SIG-M5 (cell line): ENCODE results near the gene RING1.
A peak's percentile ranks its signal among the peaks of the same experiment; 100 is the strongest.

Experiments used
- DNase-seq: peaks from one replicate; lab custom pipeline; 2025; lab: John Stamatoyannopoulos, UW

The RING1 gene

DNA sequence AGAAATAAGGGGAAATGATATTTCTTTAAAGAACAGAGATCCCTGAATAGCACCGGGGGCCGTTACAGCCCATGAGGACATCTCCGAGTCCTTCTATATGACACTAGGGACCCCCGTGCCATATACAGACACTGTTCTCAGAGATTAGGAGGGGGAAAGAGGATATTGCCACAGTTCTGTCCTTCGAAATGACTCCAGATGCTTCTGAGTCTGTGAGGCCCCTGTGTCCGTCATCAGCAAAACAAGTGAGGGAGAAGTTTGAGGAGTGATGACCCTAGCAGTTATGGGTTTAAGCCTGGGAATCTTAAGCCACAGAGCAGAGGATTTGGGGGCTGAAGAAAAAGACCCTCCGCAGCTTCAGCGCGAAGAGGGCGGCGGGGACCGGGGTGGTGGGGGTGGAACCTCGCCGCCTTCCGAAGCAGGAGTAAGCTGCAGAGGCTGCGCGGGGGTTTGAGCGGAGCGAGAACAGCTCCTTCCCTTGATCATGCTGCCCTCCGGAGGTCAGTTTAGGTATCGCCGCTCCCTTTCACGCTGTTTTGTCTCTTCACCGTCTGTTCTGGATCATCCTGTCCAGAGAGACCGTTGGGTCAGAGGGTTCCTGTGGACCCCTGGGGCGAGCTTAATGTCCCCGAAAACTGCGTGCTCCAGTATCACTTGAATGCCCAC is 39.8 kb downstream of the RING1 start:
- peak; percentile 23 for DNase-seq

DNA sequence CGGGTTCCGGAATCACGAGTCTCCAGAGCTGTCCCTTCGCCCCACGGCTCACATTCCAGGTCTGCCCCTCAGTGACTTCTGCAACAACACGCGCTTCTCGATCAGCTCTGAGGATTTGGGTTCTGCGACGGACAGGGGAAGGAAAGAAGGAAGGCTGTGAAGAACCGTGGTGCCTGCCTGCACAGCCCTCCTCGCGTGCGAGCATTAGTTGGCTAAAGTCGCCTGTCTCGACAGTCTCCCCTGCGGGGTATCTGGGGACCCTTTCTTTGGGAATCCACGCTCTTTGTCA is 40.3 kb downstream of the RING1 start:
- DNase-seq, result no peak

DNA sequence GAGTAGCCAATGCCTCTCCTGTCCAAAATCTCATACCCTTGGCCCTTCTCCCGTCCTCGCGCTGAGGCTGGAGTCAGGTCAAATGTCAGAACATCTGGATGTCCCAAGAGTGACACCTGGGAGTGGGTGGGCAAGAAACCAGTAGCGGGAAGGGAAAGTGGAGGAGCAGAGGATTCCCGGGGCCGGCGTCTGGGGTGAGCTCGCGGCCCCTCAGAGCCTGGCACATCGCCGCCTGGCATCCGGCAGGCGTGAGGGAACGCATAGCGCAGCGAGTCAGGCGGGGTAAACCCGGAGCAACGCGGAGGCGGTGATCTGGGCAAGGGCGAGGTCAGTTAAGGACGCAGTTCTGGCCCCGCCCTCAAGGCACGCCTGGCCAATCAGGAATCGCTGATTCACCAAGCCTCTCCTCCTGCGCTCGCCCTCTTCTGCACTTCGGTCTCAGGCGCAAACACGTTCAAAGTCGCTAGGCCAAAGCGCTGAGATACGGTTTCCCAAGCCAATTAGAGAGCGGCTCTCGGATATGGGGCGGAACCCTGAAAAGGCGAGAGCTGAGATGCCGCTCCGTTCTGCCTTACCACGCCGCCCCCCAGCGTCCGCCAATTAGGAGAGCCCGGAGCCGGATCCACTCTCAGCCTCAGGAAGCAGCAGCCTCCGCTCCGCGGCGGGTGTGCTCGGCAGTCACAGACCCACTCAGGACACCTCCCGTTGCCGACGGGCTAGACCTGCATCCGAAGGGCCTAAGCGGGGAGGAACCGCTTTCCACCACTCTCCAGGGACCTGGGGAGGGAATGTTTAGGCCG is 40.8 kb downstream of the RING1 start:
- DNase-seq, result peak; percentile 97

DNA sequence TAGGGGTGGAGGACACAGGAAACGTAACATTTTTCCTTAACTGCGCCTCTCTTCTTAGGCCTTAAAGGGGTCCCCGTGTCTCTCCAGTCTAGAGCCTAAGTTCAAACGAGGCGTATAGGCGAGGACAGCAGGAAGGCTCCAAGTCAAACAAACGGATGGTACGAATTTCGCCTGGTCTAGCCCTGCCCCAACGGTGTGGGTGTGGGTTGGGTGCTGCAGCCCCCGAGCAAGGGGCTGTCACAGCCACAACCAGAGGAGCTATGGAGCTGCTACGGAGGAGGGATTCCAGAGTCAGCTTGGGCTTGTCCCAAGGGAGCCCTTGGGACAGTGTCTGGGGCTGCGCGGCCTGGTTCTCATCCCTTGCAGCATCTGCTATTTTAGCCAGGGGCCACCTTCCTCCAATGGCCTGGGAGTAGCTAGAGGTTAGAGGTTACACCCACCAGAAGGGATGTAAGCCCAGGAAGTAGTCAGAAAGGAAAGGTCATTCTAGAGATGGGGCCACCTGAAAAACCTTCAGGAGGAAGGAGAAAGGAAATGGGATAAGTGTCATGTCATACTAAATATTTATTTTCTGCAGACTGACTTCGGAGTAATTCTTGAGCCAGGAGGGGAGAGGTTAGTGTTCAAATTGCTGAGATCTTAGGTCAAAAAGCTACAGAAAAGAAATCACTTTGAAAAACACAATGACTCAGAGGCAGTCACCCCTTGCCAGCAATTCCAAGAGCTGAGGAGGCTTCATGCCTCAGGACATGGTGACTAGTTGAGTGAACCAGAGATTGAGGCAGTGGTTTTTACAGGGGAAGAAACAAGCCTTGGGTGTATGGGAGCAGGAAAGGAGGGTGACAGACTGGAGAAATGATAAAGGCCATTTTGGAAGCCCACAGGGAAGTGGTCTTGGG is 41.7 kb downstream of the RING1 start:
- no peak for DNase-seq

DNA sequence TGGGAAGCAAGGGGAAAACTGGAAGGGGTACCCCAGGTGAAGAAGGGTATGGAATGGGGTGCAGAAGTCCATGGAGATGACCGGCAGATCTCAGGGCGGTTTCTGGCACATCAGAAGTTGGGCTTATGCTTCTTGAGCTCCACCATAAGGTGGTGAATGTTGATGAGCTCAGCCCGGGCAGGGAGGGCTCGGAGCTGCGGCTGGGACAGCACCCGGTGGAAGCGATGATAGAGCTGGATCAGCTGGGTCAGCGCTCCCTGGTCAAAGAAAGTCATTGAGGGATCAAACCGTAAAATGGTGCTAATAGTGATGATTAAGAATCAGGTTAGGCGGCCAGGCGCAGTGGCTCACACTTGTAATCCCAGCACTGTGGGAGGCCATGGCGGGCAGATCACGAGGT is 42.4 kb downstream of the RING1 start:
- DNase-seq, result no peak

DNA sequence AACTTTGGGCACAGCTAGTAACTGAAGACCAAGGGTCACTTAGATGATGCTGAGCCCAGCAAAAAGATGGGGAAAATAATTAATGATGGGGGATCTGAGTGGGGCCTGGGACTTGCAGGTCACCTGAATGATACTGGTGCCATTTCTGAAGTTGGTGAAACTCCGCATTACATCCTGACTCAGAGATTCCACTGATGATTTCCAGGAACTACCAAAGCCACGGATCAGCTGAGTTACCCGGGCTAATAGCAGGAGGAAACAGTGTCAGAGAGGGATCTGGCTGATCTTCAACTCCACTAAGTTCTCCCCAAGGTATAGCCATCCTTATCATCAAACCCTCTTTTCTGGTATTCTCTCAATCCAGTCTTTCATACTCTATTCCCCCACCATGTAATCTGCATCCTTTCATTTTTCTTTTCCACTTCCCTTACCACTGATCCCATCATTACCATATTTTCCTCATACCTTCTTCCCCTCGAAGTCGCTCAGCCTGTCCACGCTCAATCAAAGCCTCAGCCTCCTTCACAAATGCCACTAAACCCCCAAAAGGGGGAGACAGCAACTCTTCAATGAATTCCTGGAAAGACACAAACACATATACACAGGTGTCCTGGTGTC is 43.2 kb downstream of the RING1 start:
- no peak for DNase-seq

DNA sequence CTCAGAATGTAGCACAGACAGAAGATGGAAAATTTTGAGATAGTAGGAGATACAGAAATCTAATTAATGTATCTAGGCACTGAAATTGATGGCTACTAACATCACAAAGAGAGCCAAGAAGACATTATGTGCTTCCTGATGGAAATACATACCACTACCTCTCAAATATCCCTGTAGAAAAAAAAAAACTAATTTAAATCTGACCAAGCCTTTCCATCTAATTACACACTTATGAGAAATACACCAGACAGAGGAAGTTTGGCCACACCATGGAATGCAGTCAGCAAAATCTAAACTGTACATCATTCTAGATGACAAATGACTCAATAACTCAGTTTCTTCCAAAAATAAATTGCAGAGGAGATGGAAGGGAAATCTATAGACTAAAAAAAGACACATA is 44.5 kb downstream of the RING1 start:
- DNase-seq, result no peak

DNA sequence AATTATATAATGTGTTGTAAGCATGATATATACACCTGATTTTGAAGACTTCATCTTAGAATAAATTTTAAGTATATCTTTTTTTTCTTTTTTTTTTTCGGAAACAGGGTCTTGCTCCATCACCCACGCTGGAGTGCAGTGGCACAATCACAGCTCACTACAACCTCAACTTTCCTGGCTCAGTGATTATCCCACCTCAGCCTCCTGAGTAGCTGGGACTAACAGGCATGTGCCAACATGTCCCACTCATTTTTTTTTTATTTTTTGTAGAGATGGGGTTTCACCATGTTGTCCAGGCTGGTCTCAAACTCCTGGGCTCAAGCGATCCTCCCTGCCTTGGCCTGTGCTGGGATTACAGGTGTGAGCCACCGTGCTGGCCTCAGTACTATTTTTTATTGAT is 46.3 kb downstream of the RING1 start:
- no peak for DNase-seq

DNA sequence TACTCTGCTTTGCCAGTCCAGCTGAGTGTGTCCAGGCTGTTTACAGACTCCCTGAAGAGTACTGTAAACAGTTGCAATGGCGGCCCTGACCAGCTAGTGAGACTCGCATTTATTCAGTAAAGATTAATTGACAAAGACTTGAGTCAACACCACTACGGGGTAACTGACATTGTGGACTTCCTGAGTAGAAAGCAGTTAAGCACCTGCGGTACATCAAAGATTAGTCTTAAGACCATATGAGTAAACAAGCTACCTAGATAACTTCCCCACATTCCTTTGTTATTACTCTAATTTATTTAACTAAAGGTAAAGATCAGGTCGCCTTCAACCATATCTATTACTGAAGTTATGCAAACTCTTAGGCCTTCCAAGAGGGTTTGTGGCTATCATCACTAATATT is 50.7 kb downstream of the RING1 start:
- no peak for DNase-seq
